Nasal cavity respiratory epithelium epithelial cell of viscerocranial mucosa (primary cell): ENCODE results near the gene TPRA1. TPM values are rescaled to one million over a fixed set of nuclear protein-coding genes. Genes with fewer than 3 reads are reported as not detected.

Experiments used
- total RNA-seq: library from RNA; depleted of rRNA; stranded (reverse); fragments of >200 nt; gene quantifications from 2 replicates; pipeline ENCODE4 v1.2.3, GENCODE V29; 2014

TPRA1 gene
- 44.1 and 48.8 TPM in 2 replicates for total RNA-seq

GRCh38 chr3:127590593-127591465 is at the start of gene TPRA1:
Gene TPRA1 (minus strand): TSS chr3:127590733. CDS start chr3:127580146, 10,587 bp downstream.

GRCh38 chr3:127628788-127629466 is 38.4 kb upstream of the TPRA1 start, which contains the start of gene PODXL2:
Gene PODXL2 (plus strand): TSS chr3:127629185. CDS start chr3:127629220, 35 bp downstream.

Other genes starting within 250 kb of the TPRA1 start
- gene MCM2, start 7.7 kb upstream of the TPRA1 start, total RNA-seq, result 12.0 and 13.8 TPM in 2 replicates
- 3.4 and 11.7 TPM in 2 replicates for gene PODXL2, start 38.5 kb upstream of the TPRA1 start, total RNA-seq
- 5.8 and 6.9 TPM in 2 replicates for gene ABTB1, start 82.2 kb upstream of the TPRA1 start, total RNA-seq
- gene MGLL, start 231.8 kb upstream of the TPRA1 start, total RNA-seq, result 35.9 and 62.9 TPM in 2 replicates